ENCODE data around the gene RHAG. TPM values are rescaled to one million over a fixed set of nuclear protein-coding genes. Genes with fewer than 3 reads are reported as not detected.

The RHAG gene
- not detected in 2 replicates for total RNA-seq

DNA sequence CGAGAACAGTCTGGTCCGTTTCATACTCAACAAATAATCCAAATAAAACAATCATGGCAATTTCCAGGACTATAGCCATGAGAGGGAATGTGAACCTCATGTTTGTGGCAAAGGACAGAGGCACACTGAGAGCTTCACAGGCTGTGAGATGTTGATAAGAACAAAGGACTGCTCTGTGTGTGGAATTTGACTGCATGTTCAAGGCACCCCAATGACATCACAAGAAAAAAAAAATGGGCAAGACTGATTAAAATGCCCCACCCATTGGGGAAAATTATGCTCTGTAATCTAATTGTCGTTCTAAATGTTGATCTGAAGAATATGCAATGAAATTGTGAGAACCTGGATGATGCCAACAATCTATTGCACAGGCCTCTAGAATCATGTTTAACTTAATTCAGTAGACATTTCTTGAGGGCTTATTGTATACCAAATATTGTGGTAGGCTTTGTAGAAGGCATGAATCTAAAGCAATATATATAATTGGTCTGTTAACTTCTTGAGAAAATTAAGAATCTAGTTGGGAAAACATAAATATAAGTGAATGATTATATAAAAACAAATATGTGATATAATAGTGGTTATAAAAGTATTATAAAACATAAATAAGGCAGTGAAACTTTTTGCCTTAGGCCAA is at the start of gene RHAG:
Gene RHAG, minus strand, starts transcription at position 127 of the 637 bp plus-strand sequence. Its CDS starts 27 bp downstream, at position 100.

Other genes with a start within 250 kb of the RHAG start
- gene MMUT, start 173.6 kb downstream of the RHAG start, total RNA-seq = 5.5 and 8.0 TPM in 2 replicates
- gene CENPQ, start 173.5 kb downstream of the RHAG start, total RNA-seq = 7.5 and 10.5 TPM in 2 replicates
- not detected in 2 replicates for gene GLYATL3, start 136.9 kb downstream of the RHAG start, total RNA-seq
- gene C6orf141, start 86.2 kb downstream of the RHAG start, total RNA-seq = 13.3 and 14.0 TPM in 2 replicates
- not detected in 2 replicates for gene CRISP2, start 76.7 kb upstream of the RHAG start, total RNA-seq
- 0.09 and 0.35 TPM in 2 replicates for gene CRISP3, start 107.5 kb upstream of the RHAG start, total RNA-seq
- not detected in 2 replicates for gene PGK2, start 150.4 kb upstream of the RHAG start, total RNA-seq
- gene CRISP1, start 229.7 kb upstream of the RHAG start, total RNA-seq = not detected in 2 replicates

Data from airway epithelial cell (primary cell).